ENCODE data around the gene SPCS2.

SPCS2 gene

DNA sequence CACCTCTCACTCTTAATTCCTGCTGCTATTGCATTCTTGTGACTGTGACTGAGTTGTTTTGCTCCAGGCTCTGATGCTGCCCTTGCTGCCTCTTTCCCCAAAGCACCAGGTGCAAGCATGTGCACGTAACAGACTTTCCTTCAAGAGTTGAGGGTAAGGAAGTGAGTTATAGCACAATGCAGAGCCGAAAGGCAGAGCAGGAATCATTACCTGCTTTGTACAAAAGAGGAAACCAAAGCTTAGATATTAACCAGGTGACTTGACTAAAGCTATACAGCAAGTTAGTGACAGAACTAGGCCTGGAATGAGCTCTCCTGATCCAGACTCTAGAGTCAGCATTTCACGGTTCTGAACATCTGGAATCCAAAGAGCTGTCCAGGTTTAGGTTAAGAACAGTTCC is 73.2 kb downstream of the SPCS2 start:
- H3K4me3 ChIP-seq (ENCODE audit: low read depth, low read length) = no peak overlapping the region
- no peak for DNase-seq (ENCODE audit: low read depth)
- in situ Hi-C loops (cut with HindIII; ENCODE audit: low sequenced_read_pairs) = loop anchor here (10.0 kb wide), 1 partner anchor 183 kb away; no protein-coding TSS in a partner anchor
- TF ChIP-seq, protein P1, sequence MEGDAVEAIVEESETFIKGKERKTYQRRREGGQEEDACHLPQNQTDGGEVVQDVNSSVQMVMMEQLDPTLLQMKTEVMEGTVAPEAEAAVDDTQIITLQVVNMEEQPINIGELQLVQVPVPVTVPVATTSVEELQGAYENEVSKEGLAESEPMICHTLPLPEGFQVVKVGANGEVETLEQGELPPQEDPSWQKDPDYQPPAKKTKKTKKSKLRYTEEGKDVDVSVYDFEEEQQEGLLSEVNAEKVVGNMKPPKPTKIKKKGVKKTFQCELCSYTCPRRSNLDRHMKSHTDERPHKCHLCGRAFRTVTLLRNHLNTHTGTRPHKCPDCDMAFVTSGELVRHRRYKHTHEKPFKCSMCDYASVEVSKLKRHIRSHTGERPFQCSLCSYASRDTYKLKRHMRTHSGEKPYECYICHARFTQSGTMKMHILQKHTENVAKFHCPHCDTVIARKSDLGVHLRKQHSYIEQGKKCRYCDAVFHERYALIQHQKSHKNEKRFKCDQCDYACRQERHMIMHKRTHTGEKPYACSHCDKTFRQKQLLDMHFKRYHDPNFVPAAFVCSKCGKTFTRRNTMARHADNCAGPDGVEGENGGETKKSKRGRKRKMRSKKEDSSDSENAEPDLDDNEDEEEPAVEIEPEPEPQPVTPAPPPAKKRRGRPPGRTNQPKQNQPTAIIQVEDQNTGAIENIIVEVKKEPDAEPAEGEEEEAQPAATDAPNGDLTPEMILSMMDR (IDR thresholded peaks at IDR 0.05; ENCODE audit: low read depth, low read length, missing control alignments) = no peak

DNA sequence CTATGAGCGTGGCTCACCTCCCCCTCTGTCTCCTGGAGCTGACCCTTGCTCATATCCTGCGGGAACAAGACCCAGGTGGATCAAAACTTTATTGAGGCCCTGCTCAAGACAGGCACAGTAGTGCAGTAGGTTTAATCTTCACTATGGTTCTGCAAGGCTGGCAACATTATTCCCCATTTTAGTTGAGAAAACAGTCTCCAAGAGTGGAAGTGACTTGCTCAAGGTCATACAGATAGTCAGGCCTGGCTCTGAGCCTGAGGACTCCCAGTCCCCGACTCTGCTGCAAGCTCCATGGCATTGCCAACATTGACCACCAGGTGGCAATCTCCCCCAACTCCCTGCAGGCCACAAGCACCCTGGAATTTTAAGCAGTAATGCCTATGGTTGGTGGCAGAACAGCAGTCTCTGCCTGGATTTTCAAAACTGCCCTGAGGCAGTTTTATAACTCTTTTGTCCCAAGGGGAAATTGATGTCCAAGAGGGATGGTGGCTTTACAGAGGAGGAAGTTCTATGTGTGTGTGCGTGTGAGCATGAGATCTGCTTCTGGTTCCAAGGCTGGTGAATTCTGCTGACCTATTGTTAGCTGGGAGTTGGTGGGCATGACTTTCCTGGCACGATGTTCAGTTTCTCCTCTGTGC is 73.8 kb downstream of the SPCS2 start:
- no peak overlapping the region for H3K4me3 ChIP-seq (ENCODE audit: low read depth, low read length)
- DNase-seq (ENCODE audit: low read depth) = peak; percentile 68
- TF ChIP-seq, protein P1 (IDR thresholded peaks at IDR 0.05; ENCODE audit: low read depth, low read length, missing control alignments) = peak; percentile 99
- in situ Hi-C loops (cut with HindIII; ENCODE audit: low sequenced_read_pairs) = loop anchor here (10.0 kb wide), 1 partner anchor 182 kb away; no protein-coding TSS in a partner anchor

DNA sequence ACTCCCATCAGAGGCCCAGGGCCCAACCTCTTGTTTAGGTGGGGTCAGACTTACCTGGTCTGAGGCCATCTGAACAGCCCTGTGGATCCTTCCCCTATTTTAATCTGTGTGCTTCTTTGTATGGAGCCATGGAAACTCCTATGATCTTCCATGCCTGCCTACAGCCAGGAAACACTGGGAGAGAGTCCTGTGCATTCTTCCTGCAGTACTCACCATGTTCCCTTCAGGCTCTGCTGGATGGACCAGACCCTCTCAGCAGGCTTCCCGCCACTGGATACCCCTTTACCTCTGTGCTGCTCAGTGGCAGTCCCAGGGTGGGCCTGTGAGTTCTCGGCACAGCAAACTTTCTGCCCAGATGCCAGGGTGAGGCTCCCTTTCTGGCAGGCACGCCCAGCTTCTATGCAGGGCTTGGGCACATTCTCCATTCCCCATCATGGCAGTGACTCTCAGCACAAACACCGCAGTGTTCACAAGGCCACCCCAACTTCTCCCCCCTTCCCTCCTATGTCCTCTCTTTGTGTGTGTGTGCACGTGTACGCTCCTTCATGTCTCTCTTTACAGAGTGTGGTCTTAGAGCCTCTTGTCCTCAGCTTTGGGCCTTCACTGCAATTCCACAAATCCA is 74.5 kb downstream of the SPCS2 start:
- in situ Hi-C loops (cut with HindIII; ENCODE audit: low sequenced_read_pairs) = loop anchor here (10.0 kb wide), 1 partner anchor 181 kb away; no protein-coding TSS in a partner anchor
- no peak overlapping the region for H3K4me3 ChIP-seq (ENCODE audit: low read depth, low read length)
- TF ChIP-seq, protein P1 (IDR thresholded peaks at IDR 0.05; ENCODE audit: low read depth, low read length, missing control alignments) = no peak
- DNase-seq (ENCODE audit: low read depth) = no peak

DNA sequence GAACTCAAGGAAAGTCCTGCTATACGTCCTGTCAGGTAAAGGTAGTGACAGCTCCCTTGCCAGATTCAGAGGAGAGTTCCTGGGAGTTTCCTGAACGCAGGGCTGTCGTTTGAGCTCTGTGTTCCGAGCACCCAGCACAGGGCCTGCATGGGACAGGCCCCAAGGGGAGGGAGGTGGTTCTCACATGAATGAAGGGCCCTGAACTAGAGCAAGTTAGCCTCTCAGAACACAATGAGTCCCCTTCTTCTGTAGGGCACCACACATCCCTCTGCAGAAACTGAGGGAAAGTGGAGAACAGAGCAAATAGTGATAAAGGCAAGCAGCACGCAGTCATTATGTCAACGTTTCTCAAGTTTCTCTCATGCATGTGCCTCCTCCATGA is 75.0 kb downstream of the SPCS2 start:
- no peak overlapping the region for H3K4me3 ChIP-seq (ENCODE audit: low read depth, low read length)
- no peak for DNase-seq (ENCODE audit: low read depth)
- TF ChIP-seq, protein P1 (IDR thresholded peaks at IDR 0.05; ENCODE audit: low read depth, low read length, missing control alignments) = no peak
- in situ Hi-C loops (cut with HindIII; ENCODE audit: low sequenced_read_pairs) = loop anchor here (10.0 kb wide), 1 partner anchor 181 kb away; no protein-coding TSS in a partner anchor

DNA sequence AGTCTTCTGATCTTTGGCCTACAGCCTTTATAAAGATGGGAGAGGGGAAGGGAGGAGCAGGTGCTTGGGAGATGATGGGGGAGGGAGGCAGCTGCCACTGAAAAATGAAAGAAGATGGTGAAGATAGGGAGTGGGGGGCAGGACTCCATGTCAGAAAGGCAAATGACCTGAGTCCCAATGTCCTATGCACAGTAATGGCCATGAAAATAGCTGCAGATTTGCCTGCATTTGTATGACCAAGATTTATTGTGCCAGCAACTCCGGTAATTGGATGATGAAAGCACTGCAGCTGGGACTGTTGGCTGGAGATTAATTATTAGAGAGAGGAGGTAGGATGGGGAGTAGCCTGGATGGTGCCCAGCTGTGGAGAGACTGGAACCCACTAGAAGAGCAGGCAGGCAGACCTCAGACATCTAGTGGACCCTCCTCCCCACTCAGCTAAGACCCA is 75.7 kb downstream of the SPCS2 start:
- TF ChIP-seq, protein P1 (IDR thresholded peaks at IDR 0.05; ENCODE audit: low read depth, low read length, missing control alignments) = no peak
- in situ Hi-C loops (cut with HindIII; ENCODE audit: low sequenced_read_pairs) = loop anchor here (10.0 kb wide), 1 partner anchor 180 kb away; no protein-coding TSS in a partner anchor
- DNase-seq (ENCODE audit: low read depth) = no peak

DNA sequence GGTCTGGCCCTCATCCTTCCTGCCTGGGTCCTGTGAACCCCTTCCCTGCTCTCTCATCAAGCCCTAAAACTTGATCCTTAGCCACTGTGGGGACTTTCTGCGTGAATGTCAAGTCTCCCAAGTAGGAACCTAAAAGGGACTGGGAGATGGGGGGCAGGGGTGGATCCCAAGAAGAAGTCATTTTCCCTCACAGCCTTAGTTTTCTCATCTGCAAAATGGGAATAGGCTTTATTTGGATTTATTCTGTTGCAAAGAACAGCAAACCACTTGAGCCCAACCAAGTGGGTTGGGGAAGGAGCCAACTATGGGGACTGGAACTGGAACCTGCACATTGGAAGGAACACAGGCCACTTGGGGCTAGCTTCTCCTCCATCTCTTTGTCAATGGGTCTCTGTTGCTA is 76.5 kb downstream of the SPCS2 start:
- no peak overlapping the region for H3K4me3 ChIP-seq (ENCODE audit: low read depth, low read length)
- DNase-seq (ENCODE audit: low read depth) = no peak
- in situ Hi-C loops (cut with HindIII; ENCODE audit: low sequenced_read_pairs) = loop anchor here (10.0 kb wide), 1 partner anchor 179 kb away; no protein-coding TSS in a partner anchor
- TF ChIP-seq, protein P1 (IDR thresholded peaks at IDR 0.05; ENCODE audit: low read depth, low read length, missing control alignments) = no peak

More for the DNA sequence above, 75.7 kb downstream of the SPCS2 start:
- H3K4me3 ChIP-seq (ENCODE audit: low read depth, low read length) = no peak overlapping the region
